ENCODE measurements around the gene ST8SIA5.

ST8SIA5 gene

GRCh38 chr18:46663539-46663938 lies 93.3 kb downstream of the ST8SIA5 start:
- DNase-seq = no peak

DNA sequence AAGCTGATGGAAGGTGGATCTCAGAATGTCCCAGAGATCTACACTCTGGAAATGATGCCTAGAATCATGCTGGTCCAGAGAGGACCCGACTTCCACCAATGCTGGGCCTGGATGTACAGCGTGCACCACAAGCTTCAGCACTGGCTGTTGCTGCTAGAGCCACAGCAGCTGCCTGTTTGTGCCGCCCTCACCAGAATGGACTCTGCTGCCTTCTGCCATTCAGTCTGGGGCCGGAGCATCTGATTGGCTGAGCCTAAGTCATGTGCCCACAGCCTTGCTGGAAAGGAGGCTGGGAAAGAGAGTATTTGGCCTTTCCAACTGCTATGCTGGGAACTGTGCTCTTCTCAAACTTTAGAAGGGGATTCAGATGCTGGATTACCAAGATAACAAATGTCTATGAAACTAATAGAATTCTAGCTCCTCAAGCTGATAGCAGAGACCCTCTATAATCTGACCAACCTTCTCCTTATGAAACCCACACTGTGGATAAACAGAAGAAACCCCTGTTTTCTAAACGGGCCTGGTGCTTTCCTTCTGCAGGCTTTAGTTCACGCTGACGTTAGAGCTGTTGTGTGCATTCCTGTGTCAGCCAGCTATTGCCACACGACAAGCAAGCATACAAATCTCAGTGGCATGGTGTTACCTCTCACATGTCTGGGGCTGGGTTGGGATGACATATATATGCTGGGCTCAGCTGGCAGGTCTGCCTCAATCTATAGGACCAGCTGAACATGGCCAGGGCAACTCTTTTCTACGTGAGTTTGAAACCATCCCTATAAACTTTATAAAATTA lies 95.7 kb downstream of the ST8SIA5 start:
- DNase-seq = no peak

DNA sequence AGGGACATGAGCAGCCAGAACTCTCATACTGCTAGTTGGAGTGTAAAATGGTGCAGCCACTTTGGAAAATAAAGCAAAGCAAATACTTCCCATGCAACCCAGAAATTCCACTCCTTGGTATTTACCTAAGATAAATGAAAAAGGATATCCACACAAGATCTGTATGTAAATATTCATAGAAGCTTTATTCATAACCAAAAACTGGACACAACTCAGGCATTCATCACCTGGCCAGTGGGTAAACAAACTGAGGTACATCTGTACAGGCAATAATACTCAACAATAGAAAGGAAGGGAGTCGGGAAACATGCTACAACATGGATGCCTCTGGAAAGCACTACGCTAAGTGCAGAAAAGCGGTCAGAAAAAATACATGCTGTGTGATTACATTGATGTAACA lies 97.4 kb downstream of the ST8SIA5 start:
- DNase-seq = no peak

DNA sequence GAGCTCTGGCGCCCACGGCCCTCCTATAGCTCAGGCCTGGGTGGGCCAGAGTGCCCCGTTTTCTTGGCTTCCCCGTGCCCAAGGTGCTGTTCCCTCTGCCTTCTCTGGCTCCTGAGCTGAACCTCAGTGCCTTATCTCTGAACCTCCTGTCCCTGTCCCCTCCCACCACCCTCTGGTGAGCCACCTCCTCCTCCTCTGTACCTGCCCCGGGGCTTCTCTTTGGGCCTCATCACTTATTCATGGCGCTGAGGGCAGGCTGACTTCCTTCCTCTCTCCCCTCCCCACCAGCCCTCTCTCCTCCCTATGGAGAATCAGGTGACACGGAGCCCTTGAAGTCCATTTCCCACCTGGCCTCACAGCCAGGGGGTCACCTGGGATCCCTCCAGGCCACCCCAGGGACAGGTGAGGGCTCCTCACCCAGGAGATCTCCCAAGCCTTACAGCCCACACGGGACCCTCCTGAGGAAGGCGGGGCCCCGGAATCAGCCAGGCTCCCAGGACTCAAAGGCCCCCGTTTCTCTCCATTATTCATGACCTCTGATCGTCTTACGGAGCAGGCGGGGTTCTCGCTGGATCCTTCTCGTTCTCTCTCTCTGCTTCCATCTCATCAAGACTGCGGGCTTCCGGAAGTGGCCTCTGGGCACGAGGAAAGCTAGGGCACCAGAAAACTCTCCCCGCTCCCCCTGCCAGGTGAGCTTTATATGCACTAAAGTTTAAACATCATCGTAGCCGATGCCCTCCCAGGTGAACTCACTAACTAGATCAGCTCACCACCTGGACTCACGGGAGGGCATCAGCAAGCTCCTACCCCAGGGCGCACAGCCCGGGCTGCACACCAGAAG lies 99.5 kb downstream of the ST8SIA5 start, which contains the start of gene LOXHD1:
TSS of gene LOXHD1 (minus strand) at position 106 of the 841 bp plus-strand sequence. CDS start 187 bp downstream, outside the sequence.
- no peak for DNase-seq

GRCh38 chr18:46656326-46657114 lies 100.3 kb downstream of the ST8SIA5 start:
- DNase-seq = no peak

DNA sequence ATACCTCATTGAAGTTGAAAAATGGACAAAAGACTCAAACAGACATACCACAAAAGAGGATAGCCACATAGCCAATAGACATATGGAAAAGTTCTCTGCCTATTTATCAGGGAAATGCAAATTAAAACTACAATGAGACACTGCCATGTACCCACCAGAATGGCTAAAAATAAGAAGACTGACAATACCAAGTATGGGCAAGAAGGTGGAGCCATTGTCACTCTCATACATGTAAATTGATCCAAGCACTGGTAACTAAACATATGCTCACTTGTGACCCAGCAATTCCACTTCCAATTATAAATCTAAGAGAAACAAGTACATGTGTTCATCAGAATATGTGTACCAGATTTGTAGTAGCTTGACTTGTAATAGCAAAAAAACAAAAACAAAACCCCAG lies 104.5 kb downstream of the ST8SIA5 start:
- no peak for DNase-seq

GRCh38 chr18:46650681-46651080 lies 106.2 kb downstream of the ST8SIA5 start:
- DNase-seq = no peak

GRCh38 chr18:46649071-46649862 lies 107.6 kb downstream of the ST8SIA5 start:
- DNase-seq = no peak

DNA sequence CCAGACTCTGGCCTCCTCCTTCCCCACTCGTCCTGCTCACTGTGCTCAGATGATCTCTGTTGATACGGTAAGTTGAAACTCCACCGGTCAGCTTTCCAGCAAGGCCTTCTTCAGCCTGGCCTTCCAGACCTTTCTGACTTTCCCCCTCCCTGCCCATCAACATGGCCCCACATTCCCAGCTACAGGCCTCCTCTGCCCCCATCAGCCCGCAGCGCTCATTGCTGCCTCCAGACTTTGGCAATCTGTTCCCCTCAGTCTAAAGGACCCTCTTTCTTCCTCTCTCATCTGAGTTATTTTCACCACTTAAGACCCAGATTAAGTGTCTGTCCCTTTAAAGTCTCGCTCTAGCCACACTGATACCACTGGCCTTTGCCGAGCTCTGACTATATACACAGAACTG lies 110.4 kb downstream of the ST8SIA5 start:
- no peak for DNase-seq

DNA sequence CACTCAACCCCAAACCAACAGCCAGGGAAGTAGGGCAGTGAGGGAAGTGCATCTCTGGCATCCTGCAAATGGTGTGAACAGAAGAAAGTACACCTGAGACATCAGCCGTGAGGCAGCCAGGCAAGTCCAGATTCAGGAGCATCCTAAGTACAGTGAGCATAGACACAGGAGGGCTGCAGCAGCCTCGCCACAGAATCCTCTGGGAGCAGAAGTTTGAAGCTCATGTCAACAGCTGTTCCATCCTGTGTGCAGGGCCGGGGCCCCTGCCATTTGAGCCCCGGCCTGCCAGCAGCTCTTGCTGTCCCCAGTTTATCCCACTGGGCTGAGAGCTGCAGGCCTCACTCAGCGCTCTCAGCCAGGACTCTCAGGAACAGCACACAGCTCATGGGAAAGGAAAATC lies 114.3 kb downstream of the ST8SIA5 start:
- DNase-seq = no peak

GRCh38 chr18:46641917-46642316 lies 114.9 kb downstream of the ST8SIA5 start:
- DNase-seq = no peak

- DNase-seq = no peak
Observed at GRCh38 chr18:46639386-46639785, 117.5 kb downstream of the ST8SIA5 start.

- DNase-seq = no peak
Observed at GRCh38 chr18:46636040-46636630, 120.7 kb downstream of the ST8SIA5 start.

GRCh38 chr18:46632401-46633071 lies 124.3 kb downstream of the ST8SIA5 start:
- no peak for DNase-seq

DNA sequence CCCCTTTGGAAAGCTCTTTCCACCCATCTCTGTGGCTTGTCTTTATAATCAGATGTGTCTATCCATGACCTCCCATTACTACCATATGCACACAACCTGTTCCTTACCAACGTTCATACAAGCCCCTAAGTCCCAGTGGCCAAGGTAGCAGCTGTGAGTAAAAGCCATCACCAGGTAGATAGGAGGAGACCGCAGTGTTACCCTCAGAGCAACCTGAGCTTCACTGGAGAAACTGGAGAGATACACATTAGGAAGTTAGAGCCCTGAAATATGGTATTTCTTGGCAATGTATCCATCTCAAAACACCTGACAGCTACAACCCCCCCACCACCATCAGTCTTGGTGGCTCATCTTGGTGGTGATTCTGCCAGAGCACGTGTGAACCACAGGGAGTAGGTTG lies 125.9 kb downstream of the ST8SIA5 start:
- DNase-seq = no peak

GRCh38 chr18:46630160-46630559 lies 126.7 kb downstream of the ST8SIA5 start:
- DNase-seq = no peak

DNA sequence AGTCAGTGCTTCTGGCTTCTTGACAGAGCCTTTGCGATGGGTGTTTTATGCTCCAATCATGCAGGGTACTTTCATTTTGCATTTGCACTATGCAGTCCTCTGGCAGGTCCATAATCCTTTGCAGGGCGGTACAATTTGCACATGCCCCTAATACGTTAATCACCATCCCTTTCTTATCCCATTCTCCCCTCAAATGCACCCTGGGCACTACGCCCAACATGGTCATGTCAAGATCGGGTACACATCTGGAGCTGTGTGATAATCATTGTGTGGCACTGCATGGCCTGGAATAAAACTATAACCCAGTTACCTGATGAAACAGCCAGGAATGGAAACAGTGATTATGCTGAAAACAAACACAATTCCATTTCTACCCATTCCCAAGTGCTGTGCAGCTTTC lies 127.5 kb downstream of the ST8SIA5 start:
- no peak for DNase-seq

DNA sequence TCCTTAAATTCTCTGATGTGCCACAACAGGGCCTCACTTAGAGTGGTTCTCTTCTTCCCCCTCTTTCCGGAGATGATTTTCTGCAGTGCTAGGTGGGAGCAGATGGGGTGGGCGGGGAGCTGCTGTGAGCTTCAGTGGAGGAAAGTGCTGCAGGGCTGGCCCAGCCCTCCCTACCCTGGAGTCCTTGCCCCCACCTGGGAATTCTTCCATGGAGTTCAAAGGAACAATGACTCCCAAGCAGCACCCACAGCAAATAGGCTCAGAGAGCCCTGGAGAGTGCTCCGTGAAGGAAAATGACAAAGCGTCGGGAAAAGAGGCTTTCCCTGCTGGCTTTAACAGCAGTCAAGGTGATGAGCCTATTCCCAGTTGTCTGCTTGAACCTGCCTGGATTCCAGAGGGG lies 128.6 kb downstream of the ST8SIA5 start:
- no peak for DNase-seq

- no peak for DNase-seq
Observed at GRCh38 chr18:46627136-46627535, 129.7 kb downstream of the ST8SIA5 start.

DNA sequence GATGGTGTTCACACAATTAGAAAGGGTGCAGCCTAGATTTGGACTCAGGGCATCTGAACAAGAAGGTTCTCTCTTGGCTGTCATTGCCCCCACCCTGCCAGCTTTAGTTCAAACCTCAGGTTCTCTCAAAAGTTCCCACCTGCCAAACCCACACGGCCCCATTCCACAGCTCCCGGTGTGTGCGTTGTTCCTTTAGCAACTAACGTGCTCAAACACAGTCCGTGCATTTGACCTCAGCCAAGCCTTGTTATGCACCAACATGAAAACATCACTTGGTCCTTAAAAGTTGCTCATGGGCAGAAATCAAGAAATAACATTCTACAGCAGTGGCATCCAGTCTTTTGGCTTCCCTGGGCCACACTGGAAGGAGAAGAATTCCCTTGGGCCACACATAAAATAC lies 131.8 kb downstream of the ST8SIA5 start:
- DNase-seq = no peak

DNA sequence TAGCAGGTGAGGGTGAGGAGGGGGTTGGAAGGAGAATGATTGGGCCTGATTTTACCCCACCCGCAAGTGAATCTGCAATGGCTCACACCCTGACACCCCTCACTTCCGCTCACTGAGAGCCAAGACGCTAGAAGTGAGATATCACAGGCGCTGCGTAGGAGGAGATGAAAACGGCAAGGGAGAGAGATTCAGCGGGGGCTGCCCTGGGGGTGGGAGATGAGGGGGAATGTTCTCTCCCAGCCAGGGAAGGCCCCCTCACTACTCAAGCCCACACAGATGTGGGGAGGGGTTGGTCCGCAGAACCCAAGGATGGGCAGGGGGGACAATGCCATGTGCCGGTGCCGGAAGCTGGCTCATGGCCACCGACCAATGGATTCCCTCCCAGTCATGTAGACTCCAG lies 132.7 kb downstream of the ST8SIA5 start:
- no peak for DNase-seq
